WTC11 (cell line): ENCODE data around the gene GPD1L. TPM values are rescaled to one million over a fixed set of nuclear protein-coding genes. Genes with fewer than 3 reads are reported as not detected.
A peak's percentile ranks its signal among the peaks of the same experiment; 100 is the strongest.
"Not testable (repeated sequence)": the region's sequence is repeated elsewhere in the genome, so short reads cannot be mapped to it uniquely, and the experiment has no call there.

Source experiments
- ATAC-seq: fragments of 200-7000 bp; cut with Tn5 transposase; 2 replicates; pipeline ENCODE4 v1.10.0; 2021; ENCODE audit warnings: mild to moderate bottlenecking, moderate library complexity
- CTCF ChIA-PET: fragments of 300-600 bp; sonication (Branson Sonifier 250); formaldehyde crosslinking; loops from one replicate; lab custom pipeline; 2021; ENCODE audit warnings: antibody characterized with exemption; lab: Charles Lee
- POLR2A ChIA-PET: fragments of 350-600 bp; sonication (Branson Sonifier 250); formaldehyde crosslinking; loops from one replicate; lab custom pipeline; 2021; ENCODE audit warnings: antibody characterized with exemption; lab: Charles Lee
- DNase-seq: peaks from one replicate; pipeline ENCODE4 v3.0.0; 2021; ENCODE audit warnings: low spot score
- H3K27ac Mint-ChIP-seq: 2 replicates; pipeline ENCODE4 v1.8.0; 2021; ENCODE audit warnings: mixed read lengths
- H3K27me3 Mint-ChIP-seq: 2 replicates; pipeline ENCODE4 v1.8.0; 2021; ENCODE audit warnings: low read depth, mild to moderate bottlenecking, moderate library complexity, mixed read lengths
- H3K36me3 Mint-ChIP-seq: 2 replicates; pipeline ENCODE4 v1.8.0; 2021; ENCODE audit warnings: mixed read lengths
- H3K4me1 Mint-ChIP-seq: 2 replicates; pipeline ENCODE4 v1.8.0; 2022; ENCODE audit warnings: mixed read lengths
- H3K4me3 Mint-ChIP-seq: 2 replicates; pipeline ENCODE4 v1.8.0; 2021; ENCODE audit warnings: mild to moderate bottlenecking, moderate library complexity, mixed read lengths
- H3K9me3 Mint-ChIP-seq: 2 replicates; pipeline ENCODE4 v1.8.0; 2021; ENCODE audit warnings: mixed read lengths
- ARID4B ChIP-seq: sonication (generic); formaldehyde crosslinking; IDR thresholded peaks from 2 replicates; pipeline ENCODE4 v1.8.0; 2023; ENCODE audit warnings: missing genetic modification reagents, mild to moderate bottlenecking, borderline replicate concordance
- CREB1 ChIP-seq: sonication (generic); formaldehyde crosslinking; IDR thresholded peaks from 2 replicates; pipeline ENCODE4 v1.8.0; 2023; ENCODE audit warnings: mild to moderate bottlenecking, missing genetic modification reagents
- ETV6 ChIP-seq: sonication (generic); formaldehyde crosslinking; IDR thresholded peaks from 2 replicates; pipeline ENCODE4 v1.8.1; 2022; ENCODE audit warnings: mild to moderate bottlenecking, missing genetic modification reagents
- FOXK1 ChIP-seq: sonication (generic); formaldehyde crosslinking; IDR thresholded peaks from 2 replicates; pipeline ENCODE4 v1.8.0; 2022; ENCODE audit warnings: mild to moderate bottlenecking, moderate library complexity, missing genetic modification reagents
- HMGA2 ChIP-seq: fragments of 250-450 bp; sonication (Bioruptor Pico); IDR thresholded peaks from 2 replicates; pipeline ENCODE4 v1.4.0; 2021; ENCODE audit warnings: mild to moderate bottlenecking, moderate library complexity
- JAZF1 ChIP-seq: fragments of 250-450 bp; sonication (Bioruptor Pico); IDR thresholded peaks from 2 replicates; pipeline ENCODE4 v1.9.0; 2021; ENCODE audit warnings: moderate library complexity, mild to moderate bottlenecking, inconsistent platforms
- NFATC4 ChIP-seq: fragments of 250-450 bp; sonication (Bioruptor Pico); IDR thresholded peaks from 2 replicates; pipeline ENCODE4 v1.9.0; 2021; ENCODE audit warnings: mild to moderate bottlenecking
- NR3C1 ChIP-seq: sonication (generic); formaldehyde crosslinking; conservative IDR thresholded peaks from 2 replicates; pipeline ENCODE4 v1.8.1; 2023; ENCODE audit warnings: low read depth, mild to moderate bottlenecking, missing genetic modification reagents
- ZNF416 ChIP-seq: fragments of 250-450 bp; sonication (Bioruptor Pico); IDR thresholded peaks from 2 replicates; pipeline ENCODE4 v1.9.0; 2021; ENCODE audit warnings: mild to moderate bottlenecking, inconsistent platforms
- ZNF671 ChIP-seq: fragments of 250-450 bp; sonication (Bioruptor Pico); IDR thresholded peaks from 2 replicates; pipeline ENCODE4 v1.8.0; 2021; ENCODE audit warnings: mild to moderate bottlenecking
- total RNA-seq: library from RNA; stranded (reverse); gene quantifications from 3 replicates; pipeline ENCODE4 v1.2.3, GENCODE V29; 2021
- TF ChIP-seq, protein P1 (sequence below): sonication (generic); formaldehyde crosslinking; conservative IDR thresholded peaks from 2 replicates; pipeline ENCODE4 v1.8.1; 2022; ENCODE audit warnings: mild to moderate bottlenecking, missing genetic modification reagents
- TF ChIP-seq, protein P2 (sequence below): sonication (generic); formaldehyde crosslinking; IDR thresholded peaks from 2 replicates; pipeline ENCODE4 v1.8.1; 2023; ENCODE audit warnings: mild to moderate bottlenecking, missing genetic modification reagents, moderate library complexity

Gene GPD1L
- total RNA-seq, 1 experiment from 2014 or later: 5.8 TPM

DNA sequence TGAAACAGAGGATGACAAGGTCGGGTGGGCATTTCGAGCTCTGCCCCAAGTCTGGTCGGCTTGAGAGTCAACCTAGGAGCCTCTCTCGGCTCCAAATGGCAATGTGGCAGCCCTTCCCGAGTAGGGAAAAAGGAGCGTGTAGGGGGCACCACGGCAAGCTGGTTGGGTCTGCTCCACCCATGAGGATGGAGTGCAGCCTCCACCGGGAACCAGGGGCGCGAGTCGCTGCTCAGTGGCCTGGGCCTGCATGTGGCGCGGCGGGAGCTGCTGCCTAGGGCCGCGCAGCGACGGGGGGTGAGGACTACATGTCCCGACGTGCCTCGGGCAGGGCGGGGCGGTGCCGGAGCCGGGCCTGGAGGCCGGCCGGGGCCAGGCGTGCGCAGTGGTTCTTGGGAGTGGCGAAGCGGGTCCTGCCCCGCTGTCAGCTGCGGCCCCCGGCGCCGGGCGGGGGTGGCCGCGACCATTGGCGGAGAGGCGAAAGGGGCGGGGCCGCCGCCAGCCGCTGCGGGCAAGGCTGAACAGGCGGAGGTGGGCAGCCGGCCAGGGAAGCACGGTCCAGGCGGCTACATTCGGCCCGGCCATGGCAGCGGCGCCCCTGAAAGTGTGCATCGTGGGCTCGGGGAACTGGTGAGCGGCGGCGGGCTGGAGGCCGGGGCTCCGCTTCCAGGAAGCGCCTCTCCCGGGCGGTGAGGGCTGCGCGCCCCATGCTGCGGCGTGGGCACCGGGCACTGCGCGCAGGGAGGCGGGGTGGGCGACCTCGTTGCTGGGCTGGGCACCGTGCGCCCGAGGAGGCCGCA is at the start of gene GPD1L (continued):
- peak; percentile 67; the same call in 1 of the 2 replicates for TF ChIP-seq ARID4B (CRISPR knock-in tag)
- no peak for TF ChIP-seq JAZF1 (CRISPR knock-in tag)
- no peak for TF ChIP-seq ZNF671
- TF ChIP-seq, protein P1, sequence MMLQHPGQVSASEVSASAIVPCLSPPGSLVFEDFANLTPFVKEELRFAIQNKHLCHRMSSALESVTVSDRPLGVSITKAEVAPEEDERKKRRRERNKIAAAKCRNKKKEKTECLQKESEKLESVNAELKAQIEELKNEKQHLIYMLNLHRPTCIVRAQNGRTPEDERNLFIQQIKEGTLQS: no peak
- TF ChIP-seq HMGA2 (CRISPR knock-in tag): no peak

DNA sequence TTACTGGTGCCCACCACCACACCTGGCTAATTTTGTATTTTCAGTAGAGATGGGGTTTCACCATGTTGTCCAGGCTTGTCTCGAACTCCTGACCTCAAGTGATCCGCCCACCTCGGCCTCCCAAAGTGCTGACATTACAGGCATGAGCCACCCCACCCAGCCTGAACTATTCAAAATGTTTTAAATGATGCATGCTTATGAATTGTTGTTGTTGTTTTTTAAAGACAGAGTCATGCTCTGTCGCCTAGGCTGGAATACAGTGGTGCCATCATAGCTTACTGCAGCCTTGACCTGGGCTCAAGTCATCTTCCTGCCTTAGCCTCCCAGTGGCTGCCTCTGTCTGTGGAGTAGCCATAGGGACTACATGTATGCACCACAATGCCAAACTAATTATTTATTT is 48.0 kb upstream of the GPD1L start:
- H3K27me3 Mint-ChIP-seq, H3K4me3 Mint-ChIP-seq, CTCF ChIA-PET, POLR2A ChIA-PET, H3K36me3 Mint-ChIP-seq, H3K27ac Mint-ChIP-seq, DNase-seq, ATAC-seq: not testable (repeated sequence)
- Mint-ChIP-seq H3K4me1 (peaks cover 12% of the 10 kb centered on the region; the same call in 1 of the 2 replicates), H3K9me3 (peaks cover 17% of the 10 kb centered on the region)

GRCh38 chr3:32062950-32063582 is 43.4 kb upstream of the GPD1L start:
- CTCF ChIA-PET: no interaction called here
- H3K9me3 Mint-ChIP-seq: peaks cover 16% of the 10 kb centered on the region
- peaks cover 8% of the 10 kb centered on the region for H3K36me3 Mint-ChIP-seq
- no peaks in the 10 kb centered on the region for H3K4me1 Mint-ChIP-seq
- ATAC-seq (no peak), DNase-seq (no peak)
- H3K27me3 Mint-ChIP-seq: peaks cover 4% of the 10 kb centered on the region
- H3K27ac Mint-ChIP-seq: no peak overlapping the region
- POLR2A ChIA-PET: no interaction called here
- H3K4me3 Mint-ChIP-seq: no peak overlapping the region
- no peak for TF ChIP-seq FOXK1
- TF ChIP-seq NR3C1: no peak
- TF ChIP-seq, protein P2, sequence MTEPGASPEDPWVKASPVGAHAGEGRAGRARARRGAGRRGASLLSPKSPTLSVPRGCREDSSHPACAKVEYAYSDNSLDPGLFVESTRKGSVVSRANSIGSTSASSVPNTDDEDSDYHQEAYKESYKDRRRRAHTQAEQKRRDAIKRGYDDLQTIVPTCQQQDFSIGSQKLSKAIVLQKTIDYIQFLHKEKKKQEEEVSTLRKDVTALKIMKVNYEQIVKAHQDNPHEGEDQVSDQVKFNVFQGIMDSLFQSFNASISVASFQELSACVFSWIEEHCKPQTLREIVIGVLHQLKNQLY (CRISPR knock-in tag): no peak
- no peak for TF ChIP-seq NFATC4 (CRISPR knock-in tag)

DNA sequence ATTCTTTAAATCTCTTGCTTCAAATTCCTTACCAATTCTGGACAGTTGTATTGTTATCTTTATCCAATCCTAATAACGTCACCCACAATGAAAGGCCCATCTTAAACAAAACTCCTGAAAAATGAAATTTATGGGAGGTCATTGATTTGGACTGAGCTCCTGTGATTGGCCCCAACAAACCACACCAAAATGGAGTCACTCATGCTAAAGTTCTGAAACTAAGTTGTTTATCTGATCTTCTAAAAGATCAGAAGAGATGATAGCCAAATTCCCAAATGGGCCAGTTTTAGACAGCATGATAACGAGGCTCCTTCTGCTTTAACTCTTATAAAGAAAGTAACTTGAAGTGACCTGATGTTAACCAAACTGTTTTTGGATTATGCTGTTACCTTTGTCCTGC is 39.7 kb upstream of the GPD1L start:
- no peaks in the 10 kb centered on the region for H3K4me1 Mint-ChIP-seq
- TF ChIP-seq ZNF416 (CRISPR knock-in tag): no peak
- TF ChIP-seq ETV6 (CRISPR knock-in tag): no peak
- TF ChIP-seq CREB1 (CRISPR knock-in tag): no peak
- H3K27ac Mint-ChIP-seq: no peak overlapping the region
- peaks cover 15% of the 10 kb centered on the region for H3K36me3 Mint-ChIP-seq
- ATAC-seq (no peak), DNase-seq (no peak)
- H3K9me3 Mint-ChIP-seq: peaks cover 28% of the 10 kb centered on the region
- ChIA-PET CTCF (no interaction called here), POLR2A (no interaction called here)
- peaks cover 4% of the 10 kb centered on the region for H3K27me3 Mint-ChIP-seq
- no peak overlapping the region for H3K4me3 Mint-ChIP-seq

DNA sequence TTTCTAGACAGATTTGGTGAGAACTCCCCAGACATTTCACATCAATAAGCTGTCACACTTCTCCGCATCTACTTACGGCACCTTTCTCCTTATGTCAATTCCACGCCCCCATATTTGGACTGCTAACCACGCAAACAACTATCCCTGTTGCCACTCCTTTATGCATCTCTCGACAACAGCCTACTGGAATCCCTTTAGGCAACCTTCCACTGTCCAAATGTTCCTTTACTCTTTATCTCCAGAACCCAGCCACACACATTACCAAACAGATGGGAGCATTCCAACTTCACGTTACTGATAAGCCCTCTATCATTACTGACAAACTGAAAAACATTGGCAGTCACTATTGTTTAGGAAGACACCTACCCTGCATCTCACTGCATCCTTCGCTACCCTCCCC is 32.2 kb upstream of the GPD1L start:
- H3K36me3 Mint-ChIP-seq, H3K9me3 Mint-ChIP-seq, H3K4me3 Mint-ChIP-seq, POLR2A ChIA-PET, H3K27ac Mint-ChIP-seq, CTCF ChIA-PET, DNase-seq, H3K27me3 Mint-ChIP-seq, ATAC-seq: not testable (repeated sequence)
- peaks cover 11% of the 10 kb centered on the region for H3K4me1 Mint-ChIP-seq
